ENCODE data around the gene ARHGAP26.

Gene ARHGAP26

GRCh38 chr5:143173139-143173889, 403.1 kb downstream of the ARHGAP26 start:
- DNase-seq, result no peak

- DNase-seq, result no peak
Measured at GRCh38 chr5:143174714-143175398, 404.7 kb downstream of the ARHGAP26 start.

GRCh38 chr5:143176048-143176447, 405.9 kb downstream of the ARHGAP26 start:
- DNase-seq, result peak; percentile 70 to 86 (median 83)

- no peak for DNase-seq
Measured at GRCh38 chr5:143177263-143177983, 407.2 kb downstream of the ARHGAP26 start.

DNA sequence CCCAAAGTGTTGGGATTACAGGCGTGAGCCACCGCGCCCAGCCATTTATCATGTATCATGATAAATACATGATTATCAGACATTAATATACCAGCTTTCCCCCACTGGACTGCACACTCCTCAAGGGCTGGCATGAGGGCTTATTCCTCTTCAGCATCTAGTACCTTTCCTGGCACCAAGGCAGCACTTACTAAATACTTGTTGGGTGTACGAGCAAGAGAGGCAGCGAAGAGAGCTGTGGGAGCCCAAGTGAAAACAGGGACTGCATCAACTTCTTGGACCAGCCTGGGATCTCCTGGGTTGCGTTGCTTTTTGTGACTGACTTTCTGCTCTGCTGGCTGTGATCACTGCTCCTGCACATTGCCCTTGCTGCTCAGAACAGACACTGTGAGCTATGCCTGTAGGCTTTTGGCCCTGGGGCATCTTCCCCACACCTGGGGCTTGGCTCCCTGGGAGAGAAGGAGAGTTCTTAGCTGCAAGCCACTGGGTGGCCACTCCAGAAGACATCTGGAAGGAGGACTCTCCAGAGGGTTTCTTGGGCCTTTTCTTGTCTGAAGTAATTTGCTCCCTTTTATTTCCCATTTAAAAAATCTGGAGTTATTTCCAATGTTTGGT, 409.1 kb downstream of the ARHGAP26 start:
- DNase-seq, result peak in 2 of 3 donors; percentile 16 to 27

DNA sequence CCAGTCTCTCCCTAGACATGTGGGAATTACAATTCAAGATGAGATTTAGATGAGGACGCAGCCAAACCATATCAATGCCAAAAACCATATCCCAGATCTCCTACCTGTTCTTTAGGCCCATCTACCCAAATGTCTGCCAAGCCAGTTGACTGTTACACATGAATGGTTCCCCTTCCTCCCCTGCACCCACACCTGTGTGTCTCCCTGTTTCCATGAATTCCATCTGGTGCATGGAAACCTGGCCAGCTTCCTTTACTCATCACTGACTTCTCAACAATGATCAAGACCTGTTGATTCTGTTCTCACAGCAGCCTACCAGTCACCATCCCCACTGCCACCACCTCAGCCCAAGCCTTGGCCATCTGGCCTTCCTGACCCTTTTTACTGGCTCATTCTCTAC, 410.6 kb downstream of the ARHGAP26 start:
- no peak for DNase-seq

GRCh38 chr5:143181173-143181572, 411.0 kb downstream of the ARHGAP26 start:
- no peak for DNase-seq

- peak; percentile 30 to 49 (median 39) for DNase-seq
Measured at GRCh38 chr5:143182106-143182505, 411.9 kb downstream of the ARHGAP26 start.

DNA sequence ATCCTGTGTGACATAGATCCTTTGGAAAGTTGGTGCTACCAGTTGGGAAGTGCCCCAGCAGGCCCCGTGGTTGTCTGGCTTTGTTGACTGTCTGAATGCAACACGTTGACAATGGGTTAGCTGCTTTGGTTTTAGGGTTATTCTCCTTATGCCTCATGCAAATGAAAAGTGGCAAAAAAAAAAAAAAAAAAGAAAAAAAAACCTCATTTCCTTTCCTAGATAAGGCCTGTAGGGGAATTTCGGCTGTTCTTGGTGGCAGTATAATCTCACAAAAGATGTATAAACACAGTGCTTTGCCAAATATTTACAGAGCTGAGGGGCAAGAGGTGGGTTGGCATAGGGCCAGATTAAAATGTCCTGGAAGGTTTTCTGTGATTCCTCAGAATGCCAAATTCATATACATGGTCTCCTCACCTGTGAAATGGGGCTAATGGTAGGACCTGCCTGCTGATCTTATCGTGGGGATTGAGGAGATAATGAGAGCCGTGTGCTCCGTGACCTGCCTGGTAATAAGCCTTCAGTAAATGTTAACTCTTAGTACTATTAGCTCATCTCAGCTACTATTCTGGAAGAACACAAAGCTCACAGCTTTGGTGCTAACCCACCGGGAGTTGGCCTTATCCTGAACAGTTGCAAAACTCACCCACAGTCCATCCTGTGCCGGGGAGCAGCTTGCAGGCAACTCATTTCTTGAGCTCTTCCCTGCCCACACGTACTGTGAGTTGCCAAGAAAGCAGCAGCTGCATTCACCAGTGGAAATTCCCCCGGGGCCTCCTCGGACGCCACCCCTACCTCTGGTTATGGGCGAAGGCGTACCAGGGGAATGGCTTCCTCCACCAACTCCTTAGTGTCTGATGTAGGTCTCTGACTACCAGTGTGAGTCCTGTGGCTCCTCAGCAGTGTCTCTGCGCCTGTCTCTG, 413.0 kb downstream of the ARHGAP26 start:
- DNase-seq, result peak; percentile 80 to 89 (median 85)

DNA sequence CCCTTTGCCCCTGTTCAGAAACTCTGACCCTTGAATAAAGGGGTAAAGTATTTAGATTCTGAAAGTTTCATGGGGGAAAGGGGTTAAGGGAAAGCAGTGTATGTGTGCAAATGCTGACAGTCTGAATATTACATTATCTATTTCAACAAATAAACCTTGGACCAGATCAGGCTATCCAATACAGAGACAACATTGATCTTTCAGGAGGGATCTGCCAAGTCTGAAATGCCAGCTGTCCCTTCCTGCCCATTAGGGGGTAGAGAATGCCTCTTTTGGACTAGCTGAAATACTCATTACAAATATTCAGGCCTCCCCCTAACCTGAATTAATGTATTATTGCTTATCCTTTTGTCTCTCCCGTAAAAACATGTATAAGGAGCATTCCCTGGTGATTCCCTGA, 413.8 kb downstream of the ARHGAP26 start:
- no peak for DNase-seq

DNA sequence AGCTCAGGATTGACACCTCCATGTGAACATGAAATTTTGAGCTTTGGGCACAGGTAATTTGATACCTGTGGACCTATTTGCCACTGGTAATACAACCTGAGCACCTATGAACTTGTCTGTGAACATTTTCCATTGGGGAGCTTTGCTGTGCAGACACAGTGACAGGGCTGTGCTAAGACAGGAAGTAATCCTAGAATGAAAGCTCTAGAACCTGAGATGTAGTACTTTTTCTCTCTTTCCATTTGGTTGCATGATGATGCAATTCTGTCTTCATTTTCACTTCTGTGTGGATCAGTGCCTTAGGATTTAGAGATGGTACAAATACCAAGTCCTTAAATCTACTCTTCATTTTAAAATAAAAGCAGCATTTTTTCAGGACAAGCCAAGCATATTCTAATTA, 416.4 kb downstream of the ARHGAP26 start:
- no peak for DNase-seq

DNA sequence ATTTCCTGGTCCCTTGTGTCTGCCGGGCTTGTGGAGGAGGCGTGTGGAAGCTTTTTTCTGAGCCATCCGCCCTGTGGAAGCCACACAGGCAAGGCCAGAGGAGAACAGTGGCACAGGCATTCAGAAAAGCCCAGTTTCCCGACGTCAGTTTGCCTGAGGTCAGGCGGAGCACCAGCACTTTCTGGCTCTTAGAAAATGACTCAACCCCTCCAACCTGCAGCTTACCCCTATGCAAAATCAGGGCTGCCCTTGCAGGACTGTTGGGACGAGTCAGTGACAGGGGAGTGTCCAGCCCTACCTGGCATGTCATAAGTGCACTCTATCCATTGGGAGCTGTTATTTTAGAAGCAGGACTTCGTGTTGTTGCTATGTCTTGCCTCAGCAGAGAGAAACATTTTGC, 417.3 kb downstream of the ARHGAP26 start:
- no peak for DNase-seq

DNA sequence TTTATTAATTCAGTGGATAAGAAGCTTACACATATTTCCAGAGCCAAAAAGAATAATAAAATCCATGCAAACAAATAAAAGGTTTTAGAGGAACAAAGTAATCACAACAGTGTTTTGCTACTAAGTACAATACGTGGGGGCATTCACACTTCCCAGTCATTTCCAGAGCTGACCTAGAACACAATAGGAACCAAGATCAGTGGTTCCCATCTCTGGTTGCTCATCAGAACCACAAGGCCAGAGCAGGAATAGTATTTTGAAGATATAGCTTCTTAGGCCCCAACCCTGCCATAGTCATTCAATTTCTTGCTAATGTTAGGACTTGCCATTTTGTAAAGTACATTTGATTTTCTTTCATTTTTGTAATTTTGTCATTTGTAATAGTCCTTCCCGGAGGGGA, 417.9 kb downstream of the ARHGAP26 start:
- DNase-seq, result no peak

GRCh38 chr5:143188692-143189091, 418.5 kb downstream of the ARHGAP26 start:
- DNase-seq, result no peak

DNA sequence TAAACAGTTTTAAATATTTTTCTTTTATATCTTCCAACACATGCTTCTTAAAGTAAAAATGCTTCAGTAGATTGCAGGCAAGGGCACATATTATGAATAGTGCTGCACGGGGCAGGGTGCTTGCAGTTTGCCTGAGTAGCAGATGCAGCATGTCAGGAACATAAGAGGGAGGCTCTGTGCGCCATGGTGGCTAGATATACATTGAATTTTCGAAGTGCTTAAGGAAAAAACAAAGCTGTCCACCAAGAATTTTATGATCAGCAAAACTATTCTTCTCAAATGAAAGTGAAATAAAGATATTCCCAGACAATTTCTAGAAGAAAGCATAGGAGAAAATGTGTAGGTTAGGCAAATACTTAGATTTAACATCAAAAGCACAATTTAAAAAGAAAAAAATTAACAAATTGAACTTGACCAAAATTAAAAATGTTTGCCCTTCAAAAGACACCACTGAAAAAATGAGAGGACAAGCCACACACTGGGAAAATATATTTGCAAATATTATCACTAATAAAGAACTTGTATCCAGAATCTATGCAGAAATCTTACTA, 420.2 kb downstream of the ARHGAP26 start:
- no peak for DNase-seq

GRCh38 chr5:143191720-143192119, 421.5 kb downstream of the ARHGAP26 start:
- no peak for DNase-seq

DNA sequence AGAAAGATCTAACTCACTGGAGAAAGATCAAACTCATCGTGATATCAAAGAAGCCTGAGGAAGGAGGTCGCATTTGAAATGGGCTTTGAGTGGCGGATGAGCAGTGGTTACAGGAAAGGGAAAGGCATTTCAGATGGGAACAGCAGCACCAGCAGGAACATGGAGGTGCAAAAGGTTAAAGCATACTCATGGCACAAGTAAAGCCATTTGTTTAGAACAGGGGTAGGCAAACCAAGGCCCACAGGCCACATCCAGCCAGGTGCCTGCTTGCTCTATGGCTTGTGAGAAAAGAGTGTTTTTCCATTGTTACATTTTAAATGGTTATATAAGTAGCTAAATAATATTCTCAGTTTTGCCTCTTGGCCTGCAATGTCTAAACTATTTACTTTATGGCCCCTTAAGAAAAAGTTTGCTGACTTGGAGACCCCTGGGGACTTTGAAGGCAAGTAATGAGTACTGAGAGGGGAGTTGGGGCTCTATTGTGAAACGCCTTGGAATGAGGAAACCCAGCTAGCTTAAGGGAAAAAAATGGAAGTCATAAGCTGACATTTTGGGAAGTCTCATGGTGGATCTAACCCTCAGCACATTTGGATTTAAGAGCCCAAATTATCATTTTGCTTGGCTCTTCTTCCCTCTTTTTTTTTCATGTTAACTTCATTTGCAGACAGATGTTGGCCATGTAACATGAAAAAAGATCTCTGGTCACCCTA, 422.2 kb downstream of the ARHGAP26 start:
- DNase-seq, result no peak

DNA sequence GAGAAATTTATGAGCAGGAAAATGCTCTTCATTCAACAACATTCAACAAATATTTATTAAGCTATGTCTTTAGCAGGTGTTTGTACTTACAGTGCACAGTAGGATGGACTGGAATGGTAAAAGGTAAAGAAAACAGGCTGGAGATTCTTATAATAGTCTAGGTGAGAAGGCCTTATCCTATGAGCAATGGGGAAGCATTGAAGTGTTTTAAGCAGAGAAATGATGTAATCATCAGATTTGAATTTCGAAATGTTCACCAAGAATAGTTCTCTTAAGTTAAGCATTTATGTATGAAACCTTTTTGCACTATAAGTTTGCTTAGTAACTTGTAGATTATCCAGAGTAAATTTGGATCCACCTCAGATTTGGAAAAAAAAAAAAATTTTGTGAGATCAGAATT, 424.0 kb downstream of the ARHGAP26 start:
- peak in 2 of 3 donors; percentile 59 to 68 for DNase-seq

- no peak for DNase-seq
Measured at GRCh38 chr5:143194713-143195112, 424.5 kb downstream of the ARHGAP26 start.

DNA sequence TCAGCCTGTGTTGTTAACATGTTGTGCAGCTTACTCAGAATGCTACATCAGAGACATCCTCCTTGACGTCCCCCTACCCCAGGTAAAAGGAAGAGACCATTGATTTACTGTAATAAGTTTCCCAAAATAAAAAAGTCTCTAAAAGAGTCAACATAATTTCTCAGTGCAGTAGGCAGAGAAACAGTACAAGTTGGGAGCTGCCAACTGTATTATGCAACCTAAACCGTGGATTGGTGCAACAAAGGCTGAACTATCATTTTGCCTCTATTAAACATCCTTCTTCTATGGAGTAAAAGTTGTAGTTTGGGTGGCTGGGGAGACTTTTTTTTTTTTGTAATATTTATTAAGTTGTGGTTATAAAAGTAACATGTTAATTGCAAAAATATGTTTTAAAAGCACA, 425.3 kb downstream of the ARHGAP26 start:
- no peak for DNase-seq

DNA sequence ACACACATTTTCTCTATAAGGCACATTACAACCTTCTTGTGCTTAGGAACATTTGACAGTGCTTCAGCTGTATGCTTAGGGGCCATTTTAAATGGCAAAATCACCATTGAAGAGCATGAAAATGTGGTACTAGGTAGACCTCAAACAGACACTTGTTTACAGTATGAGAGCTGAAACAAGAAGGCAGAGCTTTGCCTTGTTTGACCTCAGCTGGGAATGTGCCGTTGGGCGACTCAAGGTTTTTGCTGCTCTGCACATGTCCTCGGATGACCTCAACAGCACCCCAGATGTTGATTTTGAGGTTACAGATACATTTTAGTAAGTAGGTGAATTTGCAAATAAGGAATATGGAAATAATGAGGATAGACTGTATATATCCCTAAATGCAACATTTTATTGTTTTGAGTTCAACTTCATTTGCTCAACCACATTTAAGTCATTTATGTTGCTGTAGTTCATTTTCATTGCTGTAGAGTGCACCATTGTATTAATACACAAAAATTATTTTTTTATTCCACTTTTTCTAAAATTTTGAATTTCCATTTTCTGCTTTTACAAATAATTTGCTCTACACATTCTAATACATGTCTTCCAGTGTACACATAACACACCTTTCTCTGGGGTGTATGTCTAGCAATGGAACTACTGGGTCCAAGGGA, 426.6 kb downstream of the ARHGAP26 start:
- DNase-seq, result no peak
